HCT116 (cell line): ENCODE data around the gene SPSB1. TPM values are rescaled to one million over a fixed set of nuclear protein-coding genes. Genes with fewer than 3 reads are reported as not detected.

ENCODE experiments used
- ATAC-seq: fragments of 200-7000 bp; cut with Tn5 transposase; 2 replicates; pipeline ENCODE4 v1.9.1; 2020; ENCODE audit warnings: mild to moderate bottlenecking, moderate library complexity
- BruUV-seq: library from RNA; stranded (reverse); fragments of 400-500 nt; replicated peaks from 2 replicates; lab custom pipeline; 2021; lab: Mats Ljungman, UMichigan
- CTCF ChIA-PET: fragments of 300-600 bp; sonication (Branson Sonifier 250); formaldehyde crosslinking; loops from one replicate; lab custom pipeline; 2021; ENCODE audit warnings: antibody characterized with exemption; lab: Charles Lee
- POLR2A ChIA-PET: fragments of 300-600, 350-600 bp; sonication (Branson Sonifier 250); formaldehyde crosslinking; loops from one replicate; lab custom pipeline; 2021; ENCODE audit warnings: antibody characterized with exemption; lab: Charles Lee
- RAD21 ChIA-PET, 2 experiments: fragments of 300-600 bp; sonication (Branson Sonifier 250); formaldehyde crosslinking; loops; one replicate each; lab custom pipeline; 2023; ENCODE audit warnings: low total read pairs in 2 of 2; ENCODE audit not compliant: uncharacterized antibody in 2 of 2, unreplicated experiment in 2 of 2, low non-redundant PET in 1 of 2; lab: Charles Lee
- DNase-seq: peaks from one replicate; pipeline ENCODE4 v3.0.0-alpha.2; 2010; ENCODE audit warnings: low read depth, low spot score
- H2AFZ ChIP-seq: fragments of 200-600 bp; shearing (Covaris generic), sonication (generic); 2 replicates; pipeline ENCODE4 v1.6.1; 2017; ENCODE audit warnings: low read depth, mixed run types, mixed read lengths, antibody characterized with exemption, low read length; ENCODE audit not compliant: poor library complexity, severe bottlenecking
- H3K27ac ChIP-seq: 2 replicates; pipeline ENCODE4 v1.5.1; 2012; ENCODE audit warnings: low read depth, low read length
- H3K27me3 ChIP-seq: fragments of 200-600 bp; sonication (generic); 2 replicates; pipeline ENCODE4 v1.6.1; 2016; ENCODE audit warnings: mixed run types, low read length, mixed read lengths; ENCODE audit not compliant: insufficient read depth
- H3K36me3 ChIP-seq, 2 experiments: fragments of 200-500 bp in 1 of 2; fragments of 200-600 bp in 1 of 2; sonication (Bioruptor generic) in 1 of 2; sonication (generic) in 1 of 2; 2 replicates each; pipeline versions ENCODE4 v1.5.1 to v1.6.1; 2014 to 2016; ENCODE audit warnings: low read length in 2 of 2, inconsistent platforms in 1 of 2, mixed read lengths in 1 of 2, mixed run types in 1 of 2; ENCODE audit not compliant: insufficient read depth in 2 of 2, control insufficient read depth in 1 of 2
- H3K4me1 ChIP-seq, 2 experiments: fragments of 200-600 bp in 1 of 2; sonication (generic) in 1 of 2; 2 replicates each; pipeline versions ENCODE4 v1.5.1 to v1.6.1; 2012 to 2017; ENCODE audit warnings: low read length in 2 of 2, inconsistent platforms in 1 of 2, mild to moderate bottlenecking in 1 of 2, mixed read lengths in 1 of 2, mixed run types in 1 of 2, moderate library complexity in 1 of 2; ENCODE audit not compliant: insufficient read depth in 2 of 2, control insufficient read depth in 1 of 2
- H3K4me2 ChIP-seq: fragments of 200-600 bp; sonication (generic); 2 replicates; pipeline ENCODE4 v1.6.1; 2017; ENCODE audit warnings: mixed run types, low read length, mixed read lengths
- H3K4me3 ChIP-seq, 2 experiments: fragments of 200-600 bp in 1 of 2; sonication (generic) in 1 of 2; replicated peaks in 1 of 2; 2 replicates each; pipeline ENCODE4 v1.5.1; 2011 to 2016; ENCODE audit warnings: low read length in 2 of 2, control low read depth in 1 of 2, low read depth in 1 of 2, mild to moderate bottlenecking in 1 of 2, mixed read lengths in 1 of 2, mixed run types in 1 of 2
- H3K79me2 ChIP-seq: fragments of 200-600 bp; sonication (generic); 2 replicates; pipeline ENCODE4 v1.6.1; 2017; ENCODE audit warnings: mild to moderate bottlenecking, mixed run types, low read length, moderate library complexity, mixed read lengths; ENCODE audit not compliant: insufficient read depth
- H3K9ac ChIP-seq: fragments of 200-600 bp; sonication (generic); 2 replicates; pipeline ENCODE4 v1.6.1; 2016; ENCODE audit warnings: low read length, mixed read lengths
- H3K9me2 ChIP-seq: fragments of 200-600 bp; sonication (generic), shearing (Covaris generic); 2 replicates; pipeline ENCODE4 v1.6.1; 2017; ENCODE audit warnings: mixed run types, mild to moderate bottlenecking, moderate library complexity; ENCODE audit not compliant: insufficient read depth
- H3K9me3 ChIP-seq, 2 experiments: fragments of 200-500 bp in 1 of 2; fragments of 200-600 bp in 1 of 2; sonication (Bioruptor generic) in 1 of 2; sonication (generic) in 1 of 2; 2 replicates each; pipeline ENCODE4 v1.6.1; 2014 to 2017; ENCODE audit warnings: low read length in 2 of 2, mixed read lengths in 2 of 2, inconsistent platforms in 1 of 2, low read depth in 1 of 2, mild to moderate bottlenecking in 1 of 2, mixed run types in 1 of 2, moderate library complexity in 1 of 2; ENCODE audit not compliant: control insufficient read depth in 1 of 2, insufficient read depth in 1 of 2
- H4K20me1 ChIP-seq: fragments of 200-600 bp; sonication (generic), shearing (Covaris generic); 2 replicates; pipeline ENCODE4 v1.6.1; 2017; ENCODE audit warnings: mixed run types, mild to moderate bottlenecking, moderate library complexity; ENCODE audit not compliant: insufficient read depth
- CBX3 ChIP-seq: IDR thresholded peaks from 2 replicates; pipeline ENCODE4 v1.6.1; 2012; ENCODE audit warnings: low read depth
- EGR1 ChIP-seq: IDR thresholded peaks from 2 replicates; pipeline ENCODE4 v1.6.1; 2012; ENCODE audit warnings: low read depth
- RAD21 ChIP-seq: IDR thresholded peaks from 2 replicates; pipeline ENCODE4 v1.6.1; 2012; ENCODE audit warnings: low read depth, mild to moderate bottlenecking
- SIN3A ChIP-seq: IDR thresholded peaks from 2 replicates; pipeline ENCODE4 v1.6.1; 2012; ENCODE audit warnings: low read depth
- SP1 ChIP-seq: IDR thresholded peaks from 2 replicates; pipeline ENCODE4 v1.6.1; 2012; ENCODE audit warnings: low read depth
- SRF ChIP-seq: IDR thresholded peaks from 2 replicates; pipeline ENCODE4 v1.6.1; 2012; ENCODE audit warnings: low read depth
- YY1 ChIP-seq: IDR thresholded peaks from 2 replicates; pipeline ENCODE4 v1.6.1; 2011; ENCODE audit warnings: low read length, low read depth, moderate library complexity, mild to moderate bottlenecking; ENCODE audit not compliant: insufficient replicate concordance; ENCODE audit errors: extremely low read depth
- ZFX ChIP-seq: fragments of 450-650 bp; IDR thresholded peaks from 2 replicates; pipeline ENCODE4 v1.6.1; 2017
- ZNF274 ChIP-seq: fragments of 200-500 bp; sonication (Bioruptor generic); IDR thresholded peaks from 2 replicates; pipeline ENCODE4 v1.6.1; 2014; ENCODE audit warnings: mild to moderate bottlenecking, low read depth, low read length, inconsistent platforms
- intact Hi-C: fragments of 100-400 bp; cut with micrococcal nuclease; formaldehyde crosslinking; loops from 2 replicates; pipeline ENCODE4 v1.10.0; 2022
- total RNA-seq: library from RNA; stranded (reverse); gene quantifications from one replicate; pipeline ENCODE4 v1.2.1, GENCODE V29; 2021; ENCODE audit not compliant: unreplicated experiment
- TF ChIP-seq, protein P1 (sequence below), 3 experiments: fragments of 200-600 bp in 1 of 3; sonication (generic) in 1 of 3; IDR thresholded peaks in 2 of 3; conservative IDR thresholded peaks in 1 of 3; 2 replicates each; pipeline ENCODE4 v1.5.1; 2012 to 2017; ENCODE audit warnings: low read depth in 2 of 3, low read length in 2 of 3, antibody characterized with exemption in 1 of 3, borderline replicate concordance in 1 of 3, control low read depth in 1 of 3, mild to moderate bottlenecking in 1 of 3, mixed read lengths in 1 of 3, mixed run types in 1 of 3, moderate library complexity in 1 of 3; ENCODE audit not compliant: insufficient read depth in 1 of 3
- TF ChIP-seq, protein P2 (sequence below): IDR thresholded peaks from 2 replicates; pipeline ENCODE4 v1.6.1; 2012

SPSB1 gene
- total RNA-seq, 1 experiment from 2014 or later = 10.8 TPM

DNA sequence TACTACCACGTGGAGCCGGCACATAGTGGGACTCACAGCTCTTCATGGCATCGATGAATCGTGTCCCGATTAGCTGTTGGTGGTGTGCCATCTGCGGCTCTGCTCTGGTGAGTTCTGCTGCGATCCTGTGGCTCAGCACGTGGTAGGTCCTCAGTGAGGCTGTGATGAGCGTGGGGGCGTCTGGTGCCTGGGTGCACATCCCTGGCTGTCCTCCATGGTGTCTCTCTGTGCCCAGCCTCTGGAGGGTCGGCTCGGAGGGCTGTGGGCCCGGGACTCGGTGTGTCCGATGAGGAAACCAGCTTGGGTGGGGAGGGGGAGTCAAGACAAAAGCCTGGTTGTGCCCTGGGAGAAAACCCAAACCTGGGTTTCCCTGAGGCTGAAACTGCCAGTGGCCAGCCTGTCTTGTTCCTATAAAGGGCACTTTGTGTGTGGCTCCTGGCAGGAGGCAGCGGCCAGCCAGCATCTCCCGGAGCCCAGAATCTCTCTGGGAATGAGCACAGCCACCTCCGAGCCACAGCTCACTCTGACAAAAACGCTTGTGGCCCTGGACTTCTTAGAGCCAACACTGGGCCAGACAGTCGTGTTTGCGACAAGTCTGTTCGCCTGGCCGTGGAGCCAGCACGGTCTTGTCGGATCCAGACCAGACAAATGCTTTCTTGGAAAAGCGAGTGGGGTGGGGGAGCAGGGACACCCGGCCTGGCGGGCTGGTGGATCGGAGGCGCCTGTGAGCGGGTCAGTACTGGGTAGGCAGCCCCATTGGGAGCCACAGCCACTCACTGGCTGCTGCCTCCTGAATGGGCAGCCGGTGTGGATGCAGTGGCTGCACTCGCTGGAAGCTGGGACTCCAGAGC is 31.8 kb downstream of the SPSB1 start:
- RAD21 ChIA-PET = no interaction called here
- H3K27me3 ChIP-seq = no peaks in the 10 kb centered on the region
- POLR2A ChIA-PET = no interaction called here
- H3K27ac ChIP-seq = no peak overlapping the region
- H3K4me2 ChIP-seq = no peak overlapping the region
- H3K4me1 ChIP-seq = no peaks in the 10 kb centered on the region
- H2AFZ ChIP-seq = no peak overlapping the region
- peaks cover 21% of the 10 kb centered on the region; the same call in 1 of the 2 replicates for H3K79me2 ChIP-seq
- TF ChIP-seq SRF = no peak
- no peak for TF ChIP-seq YY1
- no peak for TF ChIP-seq CBX3
- TF ChIP-seq, protein P1, sequence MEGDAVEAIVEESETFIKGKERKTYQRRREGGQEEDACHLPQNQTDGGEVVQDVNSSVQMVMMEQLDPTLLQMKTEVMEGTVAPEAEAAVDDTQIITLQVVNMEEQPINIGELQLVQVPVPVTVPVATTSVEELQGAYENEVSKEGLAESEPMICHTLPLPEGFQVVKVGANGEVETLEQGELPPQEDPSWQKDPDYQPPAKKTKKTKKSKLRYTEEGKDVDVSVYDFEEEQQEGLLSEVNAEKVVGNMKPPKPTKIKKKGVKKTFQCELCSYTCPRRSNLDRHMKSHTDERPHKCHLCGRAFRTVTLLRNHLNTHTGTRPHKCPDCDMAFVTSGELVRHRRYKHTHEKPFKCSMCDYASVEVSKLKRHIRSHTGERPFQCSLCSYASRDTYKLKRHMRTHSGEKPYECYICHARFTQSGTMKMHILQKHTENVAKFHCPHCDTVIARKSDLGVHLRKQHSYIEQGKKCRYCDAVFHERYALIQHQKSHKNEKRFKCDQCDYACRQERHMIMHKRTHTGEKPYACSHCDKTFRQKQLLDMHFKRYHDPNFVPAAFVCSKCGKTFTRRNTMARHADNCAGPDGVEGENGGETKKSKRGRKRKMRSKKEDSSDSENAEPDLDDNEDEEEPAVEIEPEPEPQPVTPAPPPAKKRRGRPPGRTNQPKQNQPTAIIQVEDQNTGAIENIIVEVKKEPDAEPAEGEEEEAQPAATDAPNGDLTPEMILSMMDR (IDR thresholded peaks at IDR 0.05 in 2 of 3, conservative IDR thresholded peaks at IDR 0.05 in 1 of 3; ENCODE audit: borderline replicate concordance in 1 of 3, insufficient read depth in 1 of 3, low read depth in 2 of 3, low read length in 2 of 3) = no peak
- TF ChIP-seq ZFX = no peak
- TF ChIP-seq EGR1 = no peak
- TF ChIP-seq RAD21 = no peak
- no peak for TF ChIP-seq SIN3A
- TF ChIP-seq, protein P2, sequence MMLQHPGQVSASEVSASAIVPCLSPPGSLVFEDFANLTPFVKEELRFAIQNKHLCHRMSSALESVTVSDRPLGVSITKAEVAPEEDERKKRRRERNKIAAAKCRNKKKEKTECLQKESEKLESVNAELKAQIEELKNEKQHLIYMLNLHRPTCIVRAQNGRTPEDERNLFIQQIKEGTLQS = no peak
- no peak for TF ChIP-seq SP1
- no peak for TF ChIP-seq ZNF274
- TF ChIP-seq, all 23 proteins: peak for 0
- Histone ChIP-seq H3K4me3 (no peak overlapping the region), H3K36me3 (no peaks in the 10 kb centered on the region), H3K9me2 (no peaks in the 10 kb centered on the region), H3K9me3 (no peaks in the 10 kb centered on the region), H4K20me1 (no peaks in the 10 kb centered on the region), H3K9ac (no peak overlapping the region)
- BruUV-seq = no TSS peak
- ATAC-seq (no peak), DNase-seq (no peak)
- CTCF ChIA-PET = no interaction called here
- intact Hi-C loops = no loop called here
